Measurements from ENCODE around the gene SLC16A9.

- TF ChIP-seq CTCF (IDR thresholded peaks at IDR 0.05) = no peak
- no peak for TF ChIP-seq ZFX (IDR thresholded peaks at IDR 0.05; ENCODE audit: borderline replicate concordance)
Observed at GRCh38 chr10:59651902-59652301, 57.7 kb downstream of the SLC16A9 start.

All from 22Rv1 (cell line).